ENCODE measurements around the gene CFAP119. TPM values are rescaled to one million over a fixed set of nuclear protein-coding genes. Genes with fewer than 3 reads are reported as not detected.

Gene CFAP119
- total RNA-seq, 1 donor from 2014 or later = 5.5 TPM

GRCh38 chr16:30773826-30774225 is 12.0 kb upstream of the CFAP119 start:
- TF ChIP-seq CTCF (IDR thresholded peaks at IDR 0.05) = no peak
- no peaks in the 10 kb centered on the region for H3K27me3 ChIP-seq
- peaks cover 55% of the 10 kb centered on the region for H3K36me3 ChIP-seq
- H3K4me3 ChIP-seq = no peak overlapping the region
- H3K9me3 ChIP-seq = no peaks in the 10 kb centered on the region
- peaks cover 20% of the 10 kb centered on the region for H3K4me1 ChIP-seq
- no peak overlapping the region for H3K27ac ChIP-seq
- DNase-seq (no peak), ATAC-seq (no peak)
- intact Hi-C loops (cut with DNase I) = no loop called here

- H3K4me1 ChIP-seq = peaks cover 14% of the 10 kb centered on the region
- no peaks in the 10 kb centered on the region for H3K27me3 ChIP-seq
- no peak for TF ChIP-seq CTCF (IDR thresholded peaks at IDR 0.05)
- DNase-seq (no peak), ATAC-seq (no peak)
- no peak overlapping the region for H3K27ac ChIP-seq
- peaks cover 76% of the 10 kb centered on the region for H3K36me3 ChIP-seq
- H3K4me3 ChIP-seq = no peak overlapping the region
- intact Hi-C loops (cut with DNase I) = no loop called here
- no peaks in the 10 kb centered on the region for H3K9me3 ChIP-seq
Measured at GRCh38 chr16:30771726-30772125, 9.9 kb upstream of the CFAP119 start.

GRCh38 chr16:30769379-30770089 is 7.7 kb upstream of the CFAP119 start:
- Histone ChIP-seq H3K4me1 (peaks cover 1% of the 10 kb centered on the region), H3K9me3 (no peaks in the 10 kb centered on the region), H3K27me3 (no peaks in the 10 kb centered on the region), H3K36me3 (peaks cover 98% of the 10 kb centered on the region), H3K27ac (no peak overlapping the region), H3K4me3 (no peak overlapping the region)
- DNase-seq (peak; percentile 42), ATAC-seq (no peak)
- TF ChIP-seq CTCF (IDR thresholded peaks at IDR 0.05) = no peak
- intact Hi-C loops (cut with DNase I) = loop anchor here (10.0 kb wide), 1 partner anchor 55 kb away; no protein-coding TSS in a partner anchor

- Histone ChIP-seq H3K27ac (no peak overlapping the region), H3K27me3 (no peaks in the 10 kb centered on the region), H3K4me3 (no peak overlapping the region), H3K36me3 (peaks cover 99% of the 10 kb centered on the region), H3K4me1 (peaks cover 5% of the 10 kb centered on the region), H3K9me3 (no peaks in the 10 kb centered on the region)
- intact Hi-C loops (cut with DNase I) = loop anchor here (10.0 kb wide), 1 partner anchor 54 kb away; no protein-coding TSS in a partner anchor
- no peak for TF ChIP-seq CTCF (IDR thresholded peaks at IDR 0.05)
- peak; percentile 48 for DNase-seq
- ATAC-seq = no peak
Measured at GRCh38 chr16:30768583-30769181, 6.8 kb upstream of the CFAP119 start.

- peaks cover 98% of the 10 kb centered on the region for H3K36me3 ChIP-seq
- H3K4me1 ChIP-seq = peaks cover 13% of the 10 kb centered on the region
- no peak overlapping the region for H3K4me3 ChIP-seq
- TF ChIP-seq CTCF (IDR thresholded peaks at IDR 0.05) = no peak
- H3K27ac ChIP-seq = no peak overlapping the region
- DNase-seq = peak; percentile 47
- no peak for ATAC-seq
- intact Hi-C loops (cut with DNase I) = loop anchor here (10.0 kb wide), 1 partner anchor 53 kb away; no protein-coding TSS in a partner anchor
- H3K9me3 ChIP-seq = no peaks in the 10 kb centered on the region
- H3K27me3 ChIP-seq = no peaks in the 10 kb centered on the region
Measured at GRCh38 chr16:30767767-30768465, 6.1 kb upstream of the CFAP119 start.
